NCI-H345 (cell line): ENCODE results near the gene ABI3.

ENCODE experiments used
- DNase-seq: peaks from one replicate; lab custom pipeline; 2025; lab: John Stamatoyannopoulos, UW

Gene ABI3

DNA sequence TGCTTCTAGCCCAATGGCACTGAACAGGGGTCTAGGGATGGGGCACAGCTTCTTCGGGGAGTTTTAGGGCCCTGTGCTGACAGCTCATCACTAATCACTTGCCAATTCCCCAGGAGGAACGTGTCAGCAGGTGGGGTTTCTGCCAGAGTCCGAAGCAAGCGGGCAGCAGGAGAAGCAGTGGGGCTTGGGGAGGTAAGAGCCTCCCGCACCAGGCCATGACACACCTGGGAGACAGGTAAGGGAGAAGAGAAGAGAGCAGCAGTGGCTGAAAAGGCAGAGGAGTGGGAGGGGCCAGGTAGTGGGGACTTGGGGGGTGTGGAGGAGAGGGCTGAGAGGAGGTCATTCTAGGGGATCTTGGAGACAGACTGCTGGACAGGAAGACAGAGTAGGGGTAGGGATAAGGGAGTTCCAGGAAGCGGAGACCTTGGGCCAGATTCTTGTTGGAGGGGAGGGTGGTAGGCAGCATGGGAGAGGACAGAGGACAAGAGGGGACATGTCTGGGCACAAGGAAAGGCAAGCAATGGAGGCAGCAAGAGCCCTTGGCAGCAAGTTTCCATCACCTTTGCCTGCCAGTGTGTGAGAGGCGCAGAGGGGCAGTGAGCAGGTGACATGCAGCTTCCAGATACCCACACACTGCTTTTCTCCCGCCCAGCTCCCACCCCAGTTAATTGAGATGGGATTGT is 15.2 kb downstream of the ABI3 start:
- no peak for DNase-seq

DNA sequence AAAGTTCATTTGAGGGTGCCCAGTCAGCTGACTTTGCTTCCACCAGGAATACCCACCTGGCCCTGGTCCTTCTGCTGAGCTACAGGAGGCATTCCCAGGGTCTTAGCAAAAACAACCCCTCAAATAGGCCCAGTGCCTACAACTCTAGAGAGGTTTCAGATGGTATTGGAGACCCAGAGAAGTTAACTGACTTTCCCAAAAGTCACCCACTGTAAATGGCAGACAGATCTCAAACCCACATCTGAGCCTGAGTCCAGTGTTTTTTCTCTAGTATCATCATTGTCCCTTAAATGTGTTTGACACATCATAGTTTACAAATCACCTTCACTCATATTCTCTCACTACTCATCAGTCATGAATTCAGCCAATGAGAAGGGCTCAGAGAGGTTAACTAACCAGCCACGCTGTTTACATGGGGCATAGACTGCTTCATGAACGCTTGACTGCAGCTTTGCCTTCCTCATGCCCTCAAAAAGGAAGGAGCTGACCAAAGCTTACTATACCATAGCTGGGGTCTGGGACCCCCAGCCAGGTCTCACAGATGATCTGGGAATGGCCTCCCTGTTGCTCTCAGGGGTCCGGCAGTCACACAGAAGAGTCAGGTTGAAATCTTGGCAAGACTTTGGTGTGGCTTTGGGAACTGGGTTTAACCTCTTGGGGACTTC is 16.4 kb downstream of the ABI3 start:
- DNase-seq: no peak

DNA sequence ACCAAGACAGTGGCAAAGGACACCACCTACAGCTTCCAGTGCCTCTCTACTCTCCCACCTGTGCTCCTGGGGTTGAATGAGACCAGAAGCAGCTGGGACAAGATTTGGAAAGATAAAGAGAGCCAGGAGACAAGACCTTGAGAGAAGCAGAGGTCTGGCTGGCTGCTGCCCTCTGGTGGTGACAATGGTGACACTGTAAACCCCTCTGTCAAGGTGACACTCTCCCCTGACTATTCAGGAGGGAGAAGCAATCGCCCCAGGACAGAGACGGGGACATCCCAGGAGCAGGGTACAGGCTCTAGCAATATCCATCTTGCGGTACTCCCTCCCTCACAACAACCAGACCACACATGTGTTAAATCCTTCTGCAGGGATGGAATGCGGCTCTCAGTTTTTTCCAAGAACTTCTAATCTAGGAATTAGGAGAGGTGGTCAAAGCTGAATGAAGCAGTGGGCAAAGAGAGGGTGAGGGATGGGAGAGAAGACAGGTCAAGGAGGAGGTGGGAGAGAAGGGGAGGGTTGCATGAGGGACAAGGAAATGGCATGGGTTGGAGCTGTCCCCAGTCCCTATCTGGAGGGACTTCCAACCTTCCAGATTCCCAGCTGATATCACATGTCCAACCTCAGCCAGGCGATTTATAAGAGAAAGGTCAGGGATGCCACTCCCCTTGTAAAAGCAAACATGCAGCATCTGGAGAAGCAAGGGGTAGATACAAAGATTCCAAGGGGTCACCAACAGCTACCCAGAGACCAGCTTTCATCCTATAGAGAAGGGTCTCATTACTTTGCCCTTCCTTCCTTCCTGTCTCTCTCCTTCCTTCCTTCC is 17.1 kb downstream of the ABI3 start:
- peak; percentile 66 for DNase-seq

DNA sequence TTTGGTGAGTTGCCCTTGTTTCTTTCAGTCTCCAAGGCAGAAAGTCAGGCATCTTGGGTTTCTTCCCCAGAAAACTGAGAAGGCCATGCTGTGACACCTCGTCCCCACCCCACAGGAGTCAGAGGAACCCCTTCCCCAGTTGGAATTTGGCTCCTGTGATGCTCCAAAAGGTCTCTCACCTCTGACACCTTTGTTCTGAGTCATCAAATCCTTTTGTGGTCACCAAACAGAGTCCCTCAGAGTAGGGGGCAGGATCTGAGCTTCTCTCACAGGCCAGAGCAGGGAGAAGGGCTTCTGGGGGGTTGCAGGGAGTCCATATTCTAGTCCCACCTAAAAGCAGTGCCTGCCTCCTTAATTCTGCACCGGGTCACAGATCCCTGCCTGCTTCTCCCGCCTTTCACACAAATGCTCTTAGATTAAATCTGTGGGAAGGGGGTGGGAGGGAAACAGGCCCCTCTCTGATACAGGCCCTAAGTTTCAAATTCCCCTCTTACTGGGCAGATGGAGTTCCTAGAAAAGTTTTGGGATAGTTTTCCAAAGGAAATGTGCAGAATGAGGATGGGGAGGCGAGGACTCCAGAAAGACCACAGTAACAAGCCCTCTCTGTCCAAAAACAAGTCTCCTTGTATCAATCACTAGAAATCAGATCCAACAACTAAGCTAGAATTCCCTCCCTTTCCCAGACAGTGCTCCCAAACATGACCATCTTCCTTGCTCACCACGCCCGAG is 18.7 kb downstream of the ABI3 start:
- DNase-seq: no peak

DNA sequence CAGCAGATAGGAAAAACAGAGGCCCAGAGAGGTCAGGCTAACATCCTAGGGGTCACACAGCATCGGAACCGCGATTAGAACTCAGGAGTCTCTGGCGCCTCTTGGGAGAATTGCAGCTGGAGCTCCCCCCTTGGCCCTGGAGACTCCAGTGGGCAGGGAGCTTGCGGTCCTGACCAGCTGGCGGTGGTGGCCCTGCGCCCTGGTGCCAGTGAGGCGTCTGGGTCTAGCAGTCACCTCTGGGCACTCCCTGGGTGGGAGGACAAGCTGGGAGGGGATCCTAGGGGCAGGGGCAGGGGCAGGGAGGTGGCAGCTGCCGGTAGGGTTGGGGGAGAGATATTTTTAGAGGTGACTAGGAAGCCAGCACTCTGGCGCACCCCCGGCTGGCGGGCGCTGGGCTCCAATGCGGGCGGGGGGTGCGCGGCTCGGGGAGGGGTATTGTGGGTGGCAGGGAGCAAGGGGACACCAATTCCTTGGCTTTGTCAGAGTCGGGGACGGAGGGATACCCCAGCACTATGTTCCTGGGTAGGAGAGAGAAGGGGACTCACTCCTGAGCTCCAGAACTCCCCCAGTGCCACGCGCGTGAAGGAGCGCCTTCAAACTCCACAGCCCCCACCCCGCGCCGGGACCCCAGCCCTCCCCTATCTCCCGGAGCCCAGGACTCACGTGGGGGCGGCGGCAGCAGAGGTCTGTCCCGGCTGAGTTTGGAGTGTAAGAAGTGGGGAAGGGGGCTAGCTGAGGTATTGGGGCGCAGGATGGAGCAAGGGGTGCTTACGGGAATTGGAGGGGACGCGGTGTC is 19.5 kb downstream of the ABI3 start:
- DNase-seq: no peak

DNA sequence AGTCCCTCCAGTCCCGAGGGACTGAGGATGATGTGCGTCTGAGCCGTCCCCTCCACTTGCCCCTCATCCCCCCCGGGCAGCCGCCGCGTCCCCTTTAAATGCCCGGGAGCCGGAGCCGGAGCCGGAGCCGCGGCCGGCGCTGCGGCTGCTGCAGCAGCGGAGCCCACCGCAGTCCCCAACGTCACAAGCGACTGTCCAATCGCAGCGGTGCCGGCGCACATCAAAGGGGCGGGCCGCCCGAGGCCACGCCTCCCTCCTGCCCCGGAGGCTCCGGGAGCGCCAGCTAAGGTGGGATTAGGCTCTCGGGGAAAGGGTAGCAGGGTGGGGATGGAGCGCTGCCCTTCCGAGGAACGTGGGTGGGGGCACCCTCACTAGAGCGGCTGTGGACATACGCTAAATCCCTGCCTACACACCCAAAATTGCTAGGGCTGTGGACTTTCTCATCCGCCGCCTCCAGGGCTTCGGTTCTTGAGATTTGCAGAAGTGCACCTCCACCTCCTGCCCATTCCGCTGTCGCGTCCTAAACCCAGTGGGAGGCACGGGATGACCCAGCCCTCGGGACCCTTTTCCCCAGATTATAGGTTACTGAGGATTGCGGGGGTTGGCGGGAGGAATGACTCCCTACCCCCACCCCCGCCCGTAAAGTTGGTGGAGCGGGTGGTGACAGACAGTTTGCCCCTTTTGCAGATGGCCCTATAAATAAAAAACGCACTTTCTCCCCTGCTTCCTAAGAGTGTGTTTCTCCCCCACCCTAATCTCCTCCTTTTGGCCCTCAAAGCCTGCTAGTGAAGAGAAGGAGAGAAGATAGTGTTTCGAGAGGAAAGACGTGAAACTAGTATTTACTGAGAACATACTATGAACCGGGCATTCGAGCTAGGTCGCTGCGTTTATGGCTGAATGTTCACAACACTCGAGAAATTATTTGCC is 20.4 kb downstream of the ABI3 start, which contains the start of gene PHOSPHO1:
TSS of gene PHOSPHO1 (minus strand) at position 152 of the 927 bp plus-strand sequence. CDS start 4,096 bp downstream, outside the sequence.
- peak; percentile 79 for DNase-seq

DNA sequence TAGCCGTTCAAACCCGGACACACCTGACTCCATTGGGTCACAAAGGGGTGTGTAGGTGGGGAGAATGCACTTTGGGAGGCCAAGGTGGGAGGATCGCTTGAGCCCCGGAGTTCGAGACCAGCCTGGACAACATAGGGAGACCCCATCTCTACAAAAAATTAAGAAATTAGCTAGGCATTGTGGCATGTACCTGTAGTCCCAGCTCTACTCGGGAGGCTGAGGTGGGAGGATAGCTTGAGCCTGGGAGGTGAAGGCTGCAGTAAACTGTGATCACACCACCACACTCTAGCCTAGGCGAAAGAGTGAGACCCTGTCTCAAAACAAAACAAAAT is 21.0 kb downstream of the ABI3 start:
- DNase-seq: no peak

DNA sequence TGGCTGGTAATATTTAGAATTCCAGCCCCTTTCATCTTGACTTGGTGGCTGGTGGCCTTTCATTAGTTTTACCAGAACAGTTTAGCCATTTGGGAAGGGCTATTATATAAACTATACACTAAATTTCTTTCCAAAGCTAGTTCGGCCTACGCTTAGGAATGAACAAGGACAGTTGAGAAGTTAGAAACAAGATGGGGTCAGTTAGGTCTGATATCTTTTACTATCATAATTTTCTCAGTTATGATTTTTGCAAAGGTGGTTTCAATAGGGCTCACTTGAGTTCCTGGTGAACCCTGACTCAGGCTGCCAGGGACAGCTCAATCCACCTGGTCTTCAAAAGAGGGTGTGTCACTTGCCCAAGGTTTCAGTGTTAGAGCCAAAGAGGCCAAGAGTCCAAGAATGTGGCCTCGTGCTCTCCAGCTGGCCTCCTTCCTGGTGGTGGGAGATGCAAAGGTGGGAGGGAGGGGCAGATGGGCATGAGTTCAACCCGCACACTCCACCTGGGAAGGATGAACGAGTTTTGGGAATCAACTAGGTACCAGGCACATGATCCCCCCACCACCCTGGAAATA is 24.1 kb downstream of the ABI3 start:
- no peak for DNase-seq

DNA sequence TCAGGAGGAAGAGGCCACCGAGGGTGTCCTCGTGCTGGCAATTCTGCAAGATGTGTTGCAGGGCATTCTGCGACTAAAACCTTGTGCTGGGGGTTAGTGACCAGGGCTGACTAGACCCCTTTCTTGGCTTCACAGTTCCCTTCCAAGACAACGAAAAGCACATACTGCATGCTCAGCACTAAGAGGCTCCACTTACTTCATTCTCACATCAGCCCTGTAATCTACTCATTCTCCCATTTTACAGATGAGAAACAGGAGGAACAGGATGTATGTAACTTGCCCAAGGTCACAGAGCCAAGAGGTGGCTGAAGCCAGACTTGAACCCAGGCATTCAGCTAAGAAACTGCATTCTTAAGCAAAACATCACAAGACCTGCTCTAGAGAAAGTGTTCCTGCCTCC is 25.4 kb downstream of the ABI3 start:
- DNase-seq: no peak

DNA sequence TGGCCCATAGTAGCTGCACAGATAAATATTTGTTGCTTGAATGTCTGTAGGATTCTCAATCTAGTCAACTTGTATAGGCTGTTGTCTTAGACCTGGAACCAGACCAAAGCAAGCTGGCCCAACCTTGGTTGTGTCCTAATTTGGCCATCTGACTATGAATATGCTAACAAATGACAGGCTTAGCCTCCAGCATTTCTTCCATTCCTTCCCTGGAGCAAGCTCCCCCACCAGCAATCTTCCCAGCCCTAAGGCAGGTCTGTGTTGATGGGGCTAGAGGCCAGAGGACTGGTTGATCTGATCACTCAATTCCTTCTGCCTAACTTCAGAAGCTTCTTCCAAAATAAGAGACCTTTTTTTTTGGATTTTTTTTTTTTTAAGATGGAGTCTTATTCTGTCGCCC is 29.5 kb downstream of the ABI3 start:
- DNase-seq: no peak

DNA sequence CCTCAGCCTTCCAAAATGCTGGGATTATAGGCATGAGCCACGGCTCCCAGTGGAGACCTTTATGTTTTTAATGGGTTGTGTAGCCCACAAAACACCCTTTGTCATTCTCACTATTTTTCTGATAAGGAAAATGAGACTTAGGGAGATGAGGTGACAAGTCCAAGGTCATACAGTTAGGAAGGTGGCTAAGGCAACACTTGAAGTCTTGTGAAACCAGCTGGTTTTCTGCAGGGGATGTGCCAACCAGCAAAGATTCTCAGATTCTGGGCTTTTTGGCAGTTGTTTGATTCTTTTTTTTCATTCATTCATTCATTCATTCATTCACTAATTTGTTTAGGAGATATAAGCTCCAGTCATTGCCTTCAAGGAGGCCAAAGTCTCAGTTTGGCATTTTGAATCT is 30.1 kb downstream of the ABI3 start:
- DNase-seq: no peak

DNA sequence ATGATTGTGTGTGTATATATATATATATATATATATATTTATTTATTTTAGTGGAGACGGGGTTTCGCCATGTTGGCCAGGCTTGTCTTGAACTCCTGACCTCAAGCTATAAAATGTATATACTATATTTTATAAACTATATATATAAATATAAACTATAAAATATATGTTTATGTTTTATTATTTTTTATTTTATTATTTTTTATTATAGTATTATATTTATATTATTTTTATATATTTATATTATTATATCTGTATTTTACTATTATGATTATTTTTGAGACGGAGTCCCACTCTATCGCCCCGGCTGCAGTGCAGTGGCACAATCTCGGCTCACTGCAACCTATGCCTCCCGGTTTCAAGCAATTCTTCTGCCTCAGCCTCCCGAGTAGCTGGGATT is 30.5 kb downstream of the ABI3 start:
- DNase-seq: no peak

DNA sequence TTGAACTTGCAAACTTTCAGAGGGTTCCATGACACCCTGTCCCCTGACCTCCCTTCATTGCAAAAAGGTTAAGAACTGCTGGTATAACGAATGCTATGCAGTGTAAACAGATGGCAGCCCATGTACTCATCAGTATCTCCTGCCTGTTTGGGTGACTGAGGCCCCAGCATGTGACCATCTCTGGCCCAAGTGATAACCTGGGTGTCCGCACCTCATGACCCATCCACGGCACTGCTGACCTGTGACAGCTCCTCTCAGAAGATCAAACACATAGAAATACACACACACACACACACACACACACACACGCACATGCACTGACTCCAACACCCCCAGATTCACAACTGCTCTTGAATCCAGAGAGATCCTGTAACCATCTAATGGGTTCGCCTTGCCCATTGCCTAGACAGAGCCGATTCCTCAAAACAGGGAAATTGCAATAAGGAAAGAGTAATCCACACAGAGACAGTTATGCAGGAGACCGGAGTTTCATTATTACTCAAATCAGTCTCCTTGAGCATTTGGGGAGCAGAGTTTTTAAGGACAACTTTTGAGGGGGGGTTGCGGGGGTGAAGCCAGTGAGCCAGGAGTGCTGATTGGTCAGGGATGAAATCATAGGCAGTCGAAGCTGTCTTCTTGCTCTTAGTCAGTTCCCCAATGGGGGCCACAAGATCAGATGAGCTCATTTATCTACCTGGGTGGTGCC is 31.3 kb downstream of the ABI3 start:
- DNase-seq: no peak

DNA sequence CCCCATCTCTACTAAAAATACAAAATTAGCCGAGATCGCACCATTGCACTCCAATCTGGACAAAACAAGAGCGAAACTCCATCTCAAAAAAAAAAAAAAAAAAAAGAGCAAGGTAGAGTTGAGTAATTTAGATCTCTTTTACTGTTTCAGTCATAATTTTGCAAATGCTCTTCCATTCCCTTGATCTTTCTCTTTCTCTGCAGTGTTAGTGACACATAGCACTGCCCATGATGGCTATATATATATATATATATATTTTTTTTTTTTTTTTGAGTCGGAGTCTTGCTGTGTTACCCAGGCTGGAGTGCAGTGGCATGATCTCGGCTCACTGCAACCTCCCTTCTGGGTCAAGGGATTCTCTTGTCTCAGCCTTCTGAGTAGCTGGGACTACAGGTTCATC is 32.3 kb downstream of the ABI3 start:
- no peak for DNase-seq

DNA sequence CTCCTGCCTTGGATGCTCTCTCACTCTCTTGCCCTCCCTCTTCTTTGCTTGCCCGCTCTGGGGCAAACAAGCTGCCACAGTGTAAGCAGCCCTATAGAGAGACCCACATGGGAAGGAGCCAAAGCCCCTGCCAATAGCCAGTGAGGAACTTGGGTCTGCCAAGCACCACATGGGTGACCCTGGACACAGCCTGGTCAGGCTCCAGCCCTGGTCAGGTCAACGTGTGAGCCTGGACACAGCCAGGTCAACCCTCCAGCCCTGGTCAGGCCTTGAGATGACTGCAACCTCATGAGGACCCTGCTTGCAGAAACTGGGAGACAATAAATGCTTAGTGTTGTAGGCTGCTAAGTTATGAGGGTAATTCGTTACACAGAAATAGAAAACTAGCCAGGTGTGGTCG is 34.3 kb downstream of the ABI3 start:
- DNase-seq: no peak

DNA sequence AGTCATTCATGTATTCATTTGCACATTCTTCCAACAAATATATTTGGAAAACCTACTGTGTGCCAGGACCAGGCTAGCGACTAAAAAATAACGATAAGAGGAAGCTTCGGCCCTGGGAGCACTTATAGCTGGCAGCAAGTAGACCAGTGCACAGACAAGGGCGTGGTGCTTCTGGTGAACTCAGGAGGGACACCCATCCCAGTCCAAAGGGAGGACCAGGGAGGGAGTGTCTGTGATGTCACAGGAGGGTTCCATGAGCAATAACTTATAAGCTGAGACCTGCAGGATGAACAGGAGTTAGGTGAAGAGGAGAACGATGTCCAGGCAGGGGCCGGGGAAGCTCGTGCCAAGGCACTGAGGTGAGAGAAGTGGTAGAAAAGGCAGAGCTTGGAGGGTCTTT is 37.4 kb downstream of the ABI3 start:
- no peak for DNase-seq

DNA sequence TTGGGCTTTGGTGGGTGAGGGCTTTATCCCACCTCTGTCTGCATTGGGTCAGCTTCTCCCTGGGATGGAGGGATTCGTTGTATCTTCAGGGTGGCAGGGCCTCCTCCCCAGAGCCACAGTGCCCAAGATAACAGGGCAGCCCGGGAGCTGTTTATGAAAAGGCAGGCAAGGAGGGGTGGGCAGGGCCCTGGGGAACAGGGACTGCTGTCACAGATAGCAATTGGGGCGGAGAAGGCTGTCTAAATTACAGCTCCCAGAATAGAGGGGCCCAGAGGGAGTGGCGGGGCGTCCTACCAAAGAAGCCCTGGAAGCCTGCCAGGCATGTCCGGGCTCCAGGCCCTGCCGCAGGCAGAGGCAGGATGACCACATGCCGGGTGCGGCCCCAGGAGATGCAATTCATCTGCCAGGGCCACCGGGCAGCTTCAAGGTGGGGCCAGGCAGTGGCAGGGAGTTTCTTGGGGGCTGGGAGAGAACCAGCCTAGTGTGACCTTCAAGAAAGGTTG is 38.8 kb downstream of the ABI3 start:
- DNase-seq: peak; percentile 8

DNA sequence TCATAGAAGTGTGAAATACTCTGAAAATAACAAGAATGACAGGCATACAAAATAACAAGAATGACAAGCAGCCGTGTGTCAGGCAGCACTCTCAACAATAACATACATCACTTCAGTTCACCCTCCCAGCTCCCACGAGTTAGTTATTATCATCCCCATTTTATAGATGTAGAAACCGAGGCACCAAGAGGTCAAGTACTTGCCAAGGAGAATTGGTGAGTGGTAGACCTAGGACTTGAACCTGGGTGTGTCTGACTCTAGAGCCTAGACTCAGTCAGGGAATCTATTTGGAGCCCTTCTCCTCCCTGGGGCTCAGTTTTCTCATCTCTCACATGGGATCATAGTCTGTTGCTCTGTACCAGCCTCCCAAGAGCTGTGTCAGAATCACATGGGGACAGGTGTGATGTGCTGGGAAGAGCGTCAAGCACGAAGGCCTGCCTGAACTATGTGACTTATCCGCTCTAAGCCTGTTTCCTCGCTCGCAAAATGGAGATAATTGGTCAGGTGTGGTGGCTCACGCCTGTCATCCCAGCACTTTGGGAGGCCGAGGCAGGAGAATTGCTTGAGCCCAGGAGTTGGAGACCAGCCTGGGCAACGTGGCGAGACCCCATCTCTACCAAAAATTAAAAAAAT is 39.5 kb downstream of the ABI3 start:
- DNase-seq: no peak
